Stimulated activated CD4-positive, alpha-beta T cell treated with anti-CD3 and anti-CD28 coated beads, Interleukin-1b, Interleukin-23, amount 100 ng/mL, for 4 hours (primary cell): Measurements from ENCODE around the gene CACNA2D1.

Source experiments
- DNase-seq, 2 donors: peaks; one replicate each; pipeline ENCODE4 v3.0.0-alpha.2; 2020; ENCODE audit warnings: low read depth in 2 of 2

CACNA2D1 gene

GRCh38 chr7:81986723-81987470, 456.7 kb downstream of the CACNA2D1 start:
- no peak for DNase-seq

DNA sequence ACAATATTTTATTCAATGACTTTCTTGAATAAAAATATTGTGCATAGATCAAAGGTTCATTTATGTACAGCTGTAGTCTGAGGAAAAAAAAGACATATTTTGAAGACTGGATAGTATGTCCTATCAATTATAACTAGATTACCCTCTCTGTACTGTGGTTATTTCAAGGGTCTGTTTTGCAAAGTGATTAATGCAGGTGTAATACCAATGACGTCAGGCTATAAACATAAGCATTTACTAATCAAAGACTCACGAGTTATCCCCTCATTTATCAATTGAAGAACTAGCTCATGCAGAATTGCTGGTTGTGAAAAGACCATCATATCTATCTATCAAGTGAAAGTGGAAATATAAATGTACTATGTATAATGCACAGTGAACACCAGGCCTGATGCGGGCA, 460.2 kb downstream of the CACNA2D1 start:
- DNase-seq: no peak

GRCh38 chr7:81973117-81973516, 470.5 kb downstream of the CACNA2D1 start:
- no peak for DNase-seq

DNA sequence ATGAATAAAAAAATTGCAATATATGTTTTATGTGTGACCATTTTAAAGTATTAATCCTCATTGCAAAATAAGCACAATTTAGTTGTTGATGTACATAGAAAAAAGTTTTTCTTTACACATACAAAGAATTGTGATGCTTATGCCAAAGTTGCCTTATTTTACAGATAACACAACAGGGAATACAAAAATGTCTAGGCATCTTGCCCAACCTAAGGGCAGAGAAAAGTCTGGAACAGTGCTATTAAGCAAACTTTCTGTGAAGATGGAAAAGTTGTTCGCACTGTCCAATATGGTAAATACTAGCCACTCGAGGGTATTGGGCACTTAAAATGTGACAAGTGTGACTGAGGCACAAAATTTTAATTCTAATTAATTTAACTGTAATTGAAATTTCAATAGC, 483.6 kb downstream of the CACNA2D1 start:
- no peak for DNase-seq

DNA sequence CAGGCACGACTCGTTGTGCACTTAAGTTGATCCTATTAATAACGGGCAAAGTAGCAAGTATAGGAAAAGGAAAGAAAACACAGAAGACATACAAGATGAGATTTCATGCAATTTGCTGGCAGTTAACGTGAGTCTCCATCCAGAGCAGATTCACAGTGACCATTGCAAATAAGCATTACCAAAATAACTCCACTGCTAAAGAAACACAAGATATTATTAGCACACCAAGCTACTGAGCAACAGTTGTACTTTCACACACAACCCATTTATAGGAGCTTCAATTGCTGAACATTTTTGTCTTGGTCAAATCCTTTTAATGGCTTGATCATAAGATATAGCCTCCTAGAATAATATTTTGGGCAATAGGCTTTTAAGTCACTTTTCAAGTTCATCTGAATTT, 486.1 kb downstream of the CACNA2D1 start:
- DNase-seq: no peak

DNA sequence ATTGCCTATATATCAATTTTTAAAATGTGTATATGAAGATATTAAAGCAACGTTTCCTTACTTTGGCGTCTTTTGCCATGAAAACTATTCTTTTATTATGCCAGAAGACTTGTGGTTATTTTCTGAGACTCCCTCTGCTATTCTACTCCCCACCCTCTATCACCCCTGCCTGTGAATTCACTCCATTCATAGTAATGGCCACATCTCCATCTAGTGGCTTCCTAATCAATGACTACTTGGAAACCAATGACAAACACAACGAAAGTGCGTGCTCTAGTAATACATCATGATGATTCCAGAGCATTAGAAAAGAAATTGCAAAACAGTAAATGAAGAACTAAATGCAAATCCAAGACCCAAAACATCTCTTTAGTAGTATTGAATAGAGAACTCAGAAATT, 487.1 kb downstream of the CACNA2D1 start:
- no peak for DNase-seq

- no peak for DNase-seq
Observed at GRCh38 chr7:81949306-81949705, 494.3 kb downstream of the CACNA2D1 start.

GRCh38 chr7:81944058-81944457, 499.5 kb downstream of the CACNA2D1 start:
- no peak for DNase-seq

- no peak for DNase-seq
Observed at GRCh38 chr7:81937091-81937490, 506.5 kb downstream of the CACNA2D1 start.

- DNase-seq: no peak
Observed at GRCh38 chr7:81934596-81935301, 508.8 kb downstream of the CACNA2D1 start.

DNA sequence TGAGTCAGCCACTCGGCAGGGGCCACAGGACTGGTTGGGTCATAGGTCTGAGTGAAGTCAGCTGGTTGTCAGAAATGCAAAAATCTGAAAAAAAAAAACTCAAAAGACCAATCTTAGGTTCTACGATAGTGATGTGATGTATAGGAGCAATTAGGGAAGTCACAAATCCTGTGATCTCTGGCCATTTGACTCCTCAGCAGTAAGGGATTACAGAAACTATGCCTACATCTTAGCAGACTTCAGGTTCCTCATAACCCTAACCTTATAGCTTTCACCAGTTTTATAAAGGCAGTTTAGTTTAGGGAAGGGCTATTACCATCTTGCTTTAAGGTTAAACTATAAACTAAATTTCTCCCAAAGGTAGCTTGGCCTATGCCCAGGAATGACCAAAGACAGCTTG, 510.6 kb downstream of the CACNA2D1 start:
- no peak for DNase-seq

DNA sequence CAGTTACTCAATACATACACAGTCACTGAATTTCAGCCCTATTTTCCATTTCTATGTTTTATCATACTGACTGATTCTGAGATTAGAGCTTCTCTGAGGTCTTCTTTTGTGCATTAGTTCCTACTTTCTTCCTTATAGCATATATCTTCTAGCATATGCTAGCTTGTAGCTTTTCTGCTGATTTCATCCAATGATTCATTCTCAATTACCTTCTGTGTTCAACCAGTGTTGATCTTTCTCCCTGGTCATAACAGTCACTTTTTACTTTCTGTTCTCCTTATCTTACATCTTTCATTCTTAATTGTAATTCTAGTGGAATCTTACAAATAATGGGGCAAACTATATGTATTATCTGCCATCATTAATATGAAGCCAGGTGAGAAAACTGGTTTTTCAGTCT, 514.2 kb downstream of the CACNA2D1 start:
- no peak for DNase-seq

GRCh38 chr7:81926154-81926553, 517.4 kb downstream of the CACNA2D1 start:
- no peak for DNase-seq

GRCh38 chr7:81925530-81925929, 518.0 kb downstream of the CACNA2D1 start:
- DNase-seq: no peak

DNA sequence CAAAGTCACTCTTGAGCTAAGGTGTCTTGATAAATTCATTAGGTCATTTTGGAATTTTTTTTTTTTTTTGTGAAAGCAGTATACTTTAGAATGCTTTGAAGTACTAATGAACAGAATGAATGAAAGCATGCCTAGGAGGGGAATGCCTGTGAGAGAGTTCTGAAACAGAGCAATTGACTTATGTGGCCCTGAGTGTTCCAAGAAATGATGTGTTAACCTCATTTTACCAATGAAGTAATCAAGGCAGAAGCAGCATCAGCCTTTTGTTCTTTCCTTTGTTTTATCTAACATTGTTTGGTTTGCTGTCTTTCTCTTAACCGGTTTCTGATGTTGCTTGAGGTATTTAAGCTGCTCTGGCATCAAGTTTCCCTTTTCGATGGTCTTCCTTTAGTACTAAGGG, 519.1 kb downstream of the CACNA2D1 start:
- no peak for DNase-seq

DNA sequence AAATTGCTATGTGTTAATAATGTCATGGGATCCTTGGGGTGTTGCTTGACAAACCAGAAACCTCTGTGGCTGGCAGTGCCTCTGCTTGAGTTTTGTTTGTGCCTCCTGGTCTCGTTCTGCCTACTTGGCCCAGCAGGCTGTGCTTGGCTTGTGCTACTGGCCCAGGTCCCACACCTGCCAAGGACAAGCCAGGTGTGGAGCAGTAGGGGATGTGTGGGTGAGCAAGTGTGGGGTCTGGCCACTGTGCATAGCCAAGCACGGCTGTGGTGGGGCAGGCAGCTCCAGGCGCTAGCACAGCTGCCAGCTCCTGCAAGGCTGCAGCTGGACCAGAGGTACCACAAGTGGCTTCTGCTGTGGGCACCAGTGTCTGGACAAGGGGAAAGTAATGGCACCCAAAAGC, 524.1 kb downstream of the CACNA2D1 start:
- no peak for DNase-seq

- DNase-seq: no peak
Observed at GRCh38 chr7:81908220-81908619, 535.4 kb downstream of the CACNA2D1 start.

DNA sequence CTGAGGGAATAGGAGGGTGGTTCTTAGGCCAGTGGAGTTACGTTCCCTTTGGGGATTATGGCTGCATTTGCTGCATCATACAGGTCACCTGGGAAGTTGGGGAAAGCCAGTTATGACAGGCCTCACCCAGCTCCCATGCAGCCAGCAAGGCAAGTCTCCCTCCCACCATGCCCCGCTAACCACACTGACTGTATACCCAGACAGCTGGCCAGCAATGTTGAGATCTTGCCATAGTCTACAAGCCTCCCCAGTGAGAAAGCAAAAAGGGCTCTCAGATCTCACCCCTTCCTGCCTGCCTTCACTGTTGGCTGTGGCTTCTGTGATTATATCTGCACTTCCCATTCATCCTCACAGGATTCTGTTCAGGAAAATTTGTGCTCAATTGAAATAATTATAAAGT, 540.5 kb downstream of the CACNA2D1 start:
- DNase-seq: no peak

DNA sequence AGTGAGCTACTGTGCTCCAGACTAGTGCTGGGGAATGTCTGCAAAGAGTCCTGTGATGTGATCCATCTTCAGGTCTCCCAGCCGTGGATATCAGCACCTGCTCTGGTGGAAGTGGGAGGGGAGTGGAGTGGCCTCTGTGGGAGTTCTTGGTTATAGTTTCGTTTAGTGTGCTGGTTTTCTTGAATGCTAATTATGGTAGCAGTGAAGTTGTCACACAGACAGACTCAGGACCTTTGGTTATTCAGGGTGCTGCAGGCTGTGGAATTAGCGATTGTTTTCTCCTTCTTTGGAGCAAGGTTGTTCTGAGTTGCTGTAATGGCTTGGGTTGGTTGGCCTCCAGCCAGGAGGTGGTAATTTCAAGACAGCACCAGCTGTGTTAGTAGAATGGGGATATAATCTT, 541.0 kb downstream of the CACNA2D1 start:
- DNase-seq: no peak
